Breast epithelium (tissue), 3 donors: ENCODE results near the gene EMCN.

ENCODE experiments used
- POLR2A ChIP-seq: fragments of 450-650 bp; IDR thresholded peaks from one replicate; pipeline ENCODE4 v1.6.1; 2016; ENCODE audit warnings: antibody characterized with exemption, mild to moderate bottlenecking, moderate library complexity
- POLR2AphosphoS5 ChIP-seq, 3 donors: sonication (generic); formaldehyde crosslinking; IDR thresholded peaks; one replicate each; pipeline ENCODE4 v1.6.1; 2017; ENCODE audit warnings: antibody characterized with exemption in 3 of 3
- TF ChIP-seq, protein P1 (sequence below), 3 donors: fragments of 450-650 bp; IDR thresholded peaks; one replicate each; pipeline ENCODE4 v1.5.1; 2016 to 2017; ENCODE audit warnings: antibody characterized with exemption in 3 of 3, mild to moderate bottlenecking in 3 of 3, moderate library complexity in 3 of 3

DNA sequence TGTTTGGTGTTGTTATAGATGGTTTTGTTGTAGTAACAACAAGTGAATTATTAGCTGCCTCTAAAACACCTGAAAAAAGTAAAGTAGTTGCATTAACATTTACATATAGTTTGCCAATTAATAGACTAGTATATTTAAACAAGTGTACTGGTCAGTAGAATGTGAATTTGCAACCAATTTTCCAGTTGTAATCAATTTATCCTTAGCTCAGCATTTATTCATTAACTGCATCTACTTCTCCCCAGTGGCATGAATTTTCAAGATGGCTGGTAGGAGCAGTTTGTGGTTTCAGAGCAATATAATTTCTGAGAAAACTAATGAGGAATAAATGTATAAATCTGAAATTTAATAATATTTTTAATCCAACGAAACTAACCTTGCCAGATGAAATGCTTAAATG, 37.9 kb downstream of the EMCN start:
- TF ChIP-seq POLR2AphosphoS5 (IDR thresholded peaks at IDR 0.05), result no peak
- no peak for TF ChIP-seq POLR2A
- TF ChIP-seq, protein P1, sequence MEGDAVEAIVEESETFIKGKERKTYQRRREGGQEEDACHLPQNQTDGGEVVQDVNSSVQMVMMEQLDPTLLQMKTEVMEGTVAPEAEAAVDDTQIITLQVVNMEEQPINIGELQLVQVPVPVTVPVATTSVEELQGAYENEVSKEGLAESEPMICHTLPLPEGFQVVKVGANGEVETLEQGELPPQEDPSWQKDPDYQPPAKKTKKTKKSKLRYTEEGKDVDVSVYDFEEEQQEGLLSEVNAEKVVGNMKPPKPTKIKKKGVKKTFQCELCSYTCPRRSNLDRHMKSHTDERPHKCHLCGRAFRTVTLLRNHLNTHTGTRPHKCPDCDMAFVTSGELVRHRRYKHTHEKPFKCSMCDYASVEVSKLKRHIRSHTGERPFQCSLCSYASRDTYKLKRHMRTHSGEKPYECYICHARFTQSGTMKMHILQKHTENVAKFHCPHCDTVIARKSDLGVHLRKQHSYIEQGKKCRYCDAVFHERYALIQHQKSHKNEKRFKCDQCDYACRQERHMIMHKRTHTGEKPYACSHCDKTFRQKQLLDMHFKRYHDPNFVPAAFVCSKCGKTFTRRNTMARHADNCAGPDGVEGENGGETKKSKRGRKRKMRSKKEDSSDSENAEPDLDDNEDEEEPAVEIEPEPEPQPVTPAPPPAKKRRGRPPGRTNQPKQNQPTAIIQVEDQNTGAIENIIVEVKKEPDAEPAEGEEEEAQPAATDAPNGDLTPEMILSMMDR (IDR thresholded peaks at IDR 0.05), result no peak
